GM18517 (cell line): ENCODE measurements around the gene GMDS.

Experiments
- ATAC-seq: cut with Tn5 transposase; IDR thresholded peaks from one replicate; pipeline ENCODE4 v1.9.1; 2021; ENCODE audit warnings: mild to moderate bottlenecking, moderate library complexity; ENCODE audit not compliant: unreplicated experiment

Gene GMDS

GRCh38 chr6:2047855-2048254 is 197.6 kb downstream of the GMDS start:
- no peak for ATAC-seq

GRCh38 chr6:2044192-2044591 is 201.2 kb downstream of the GMDS start:
- ATAC-seq, result no peak

- ATAC-seq, result no peak
Measured at GRCh38 chr6:2042956-2043648, 202.3 kb downstream of the GMDS start.

- no peak for ATAC-seq
Measured at GRCh38 chr6:2038092-2038491, 207.3 kb downstream of the GMDS start.

- no peak for ATAC-seq
Measured at GRCh38 chr6:2037237-2037926, 208.0 kb downstream of the GMDS start.

- no peak for ATAC-seq
Measured at GRCh38 chr6:2036710-2037023, 208.7 kb downstream of the GMDS start.

GRCh38 chr6:2035826-2036709 is 209.3 kb downstream of the GMDS start:
- ATAC-seq, result no peak

- ATAC-seq, result no peak
Measured at GRCh38 chr6:2035046-2035445, 210.4 kb downstream of the GMDS start.

GRCh38 chr6:2034256-2034655 is 211.1 kb downstream of the GMDS start:
- no peak for ATAC-seq

GRCh38 chr6:2033544-2033943 is 211.9 kb downstream of the GMDS start:
- no peak for ATAC-seq

GRCh38 chr6:2030682-2031244 is 214.6 kb downstream of the GMDS start:
- no peak for ATAC-seq

- ATAC-seq, result no peak
Measured at GRCh38 chr6:2029952-2030351, 215.5 kb downstream of the GMDS start.

GRCh38 chr6:2029130-2029794 is 216.1 kb downstream of the GMDS start:
- no peak for ATAC-seq

- peak; percentile 60 for ATAC-seq
Measured at GRCh38 chr6:2028457-2029038, 216.9 kb downstream of the GMDS start.

- ATAC-seq, result no peak
Measured at GRCh38 chr6:2026133-2026532, 219.3 kb downstream of the GMDS start.

- ATAC-seq, result no peak
Measured at GRCh38 chr6:2021713-2022125, 223.7 kb downstream of the GMDS start.

- no peak for ATAC-seq
Measured at GRCh38 chr6:2020909-2021308, 224.5 kb downstream of the GMDS start.

GRCh38 chr6:2019051-2019450 is 226.4 kb downstream of the GMDS start:
- no peak for ATAC-seq

- no peak for ATAC-seq
Measured at GRCh38 chr6:2016040-2016439, 229.4 kb downstream of the GMDS start.

- ATAC-seq, result no peak
Measured at GRCh38 chr6:2008383-2008976, 236.9 kb downstream of the GMDS start.
